ENCODE data around the gene CLEC18A.
"Not testable (repeated sequence)": the region's sequence is repeated elsewhere in the genome, so short reads cannot be mapped to it uniquely, and the experiment has no call there.

CLEC18A gene

GRCh38 chr16:69952572-69953355 is 1.6 kb downstream of the CLEC18A start:
- not testable (repeated sequence) for DNase-seq

- DNase-seq, result not testable (repeated sequence)
Measured at GRCh38 chr16:69954241-69954640, 3.1 kb downstream of the CLEC18A start.

GRCh38 chr16:69963312-69963711 is 12.2 kb downstream of the CLEC18A start:
- DNase-seq, result not testable (repeated sequence)

GRCh38 chr16:69964960-69965660 is 14.0 kb downstream of the CLEC18A start:
- DNase-seq, result peak in 2 of 3 donors; percentile 57 to 65

- DNase-seq, result peak in 1 of 3 donors; percentile 10
Measured at GRCh38 chr16:69965661-69966054, 14.5 kb downstream of the CLEC18A start.

DNA sequence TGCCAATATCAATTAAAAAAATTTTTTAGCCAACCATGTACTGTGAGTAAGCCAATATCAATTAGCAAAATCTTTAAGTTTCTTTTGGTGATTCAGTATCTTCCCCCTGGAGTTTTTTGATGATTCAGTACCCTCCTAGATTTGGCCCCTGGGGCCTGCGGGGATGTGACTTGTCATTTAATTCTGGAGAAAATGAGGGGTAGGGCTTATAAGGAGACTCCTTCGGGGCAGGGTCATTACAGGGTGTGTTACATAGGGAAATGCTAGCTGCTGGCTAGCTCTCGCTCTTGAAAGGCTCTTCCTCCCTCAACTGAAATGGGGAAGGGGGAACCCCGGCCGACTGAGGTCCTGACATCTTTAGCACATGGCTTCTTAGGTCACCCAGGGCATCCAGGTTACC is 16.6 kb downstream of the CLEC18A start:
- DNase-seq, result not testable (repeated sequence)

DNA sequence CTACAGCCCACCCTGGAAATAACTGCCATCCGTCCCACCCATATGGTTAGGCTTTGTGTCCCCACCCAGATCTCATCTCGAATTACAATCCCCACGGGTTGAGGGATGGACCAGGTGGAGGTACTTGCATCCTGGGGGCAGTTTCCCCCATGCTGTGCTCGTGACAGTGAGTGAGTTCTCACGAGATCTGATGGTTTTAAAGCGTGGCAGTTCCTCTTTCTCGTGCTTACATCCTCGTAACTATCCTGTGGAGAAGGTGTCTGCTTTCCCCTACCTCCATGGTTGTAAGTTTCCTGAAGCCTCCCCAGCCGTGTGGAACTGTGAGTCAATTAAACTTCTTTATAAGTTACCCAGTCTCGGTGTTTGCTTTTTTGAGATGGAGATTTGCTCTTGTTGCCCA is 17.0 kb downstream of the CLEC18A start:
- not testable (repeated sequence) for DNase-seq

DNA sequence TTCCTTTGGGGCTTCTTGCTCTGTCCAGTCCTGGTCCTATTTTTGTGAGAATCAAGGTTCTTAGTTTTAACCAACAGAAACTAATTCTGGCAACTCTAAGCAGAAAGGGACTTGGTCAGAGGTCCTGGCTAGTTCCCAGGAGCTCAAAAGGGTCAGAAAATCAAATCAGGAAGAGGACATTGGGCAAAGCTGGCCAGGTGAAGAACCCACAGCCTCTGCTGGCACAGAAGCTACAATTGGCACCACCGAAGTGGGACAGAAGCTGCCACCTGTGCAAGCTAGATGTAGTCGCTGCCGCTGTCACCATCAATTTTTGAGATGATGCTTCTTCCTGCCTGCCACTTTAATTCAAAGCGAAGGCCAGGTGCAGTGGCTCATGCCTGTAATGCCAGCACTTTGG is 18.5 kb downstream of the CLEC18A start:
- DNase-seq, result not testable (repeated sequence)

DNA sequence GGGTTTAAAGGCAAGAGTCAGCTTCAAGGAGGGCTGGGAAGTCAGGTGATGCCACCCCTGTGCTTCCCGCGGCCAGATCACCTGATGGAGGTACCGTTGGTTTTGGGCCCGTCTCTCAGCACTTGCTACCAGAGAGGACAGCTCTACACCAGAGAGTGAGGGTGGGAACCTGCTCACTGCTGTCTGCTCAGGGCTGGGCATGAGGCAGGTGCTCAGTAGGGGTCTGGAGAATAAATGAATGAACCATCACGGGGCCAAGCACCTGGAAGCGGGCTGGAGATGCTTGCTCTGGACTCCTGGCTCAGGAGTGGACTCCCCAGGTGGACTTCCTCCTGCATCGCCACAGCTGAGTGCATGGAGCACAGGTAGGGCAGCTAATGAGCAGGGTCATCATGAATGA is 21.0 kb downstream of the CLEC18A start:
- not testable (repeated sequence) for DNase-seq

GRCh38 chr16:69972935-69973334 is 21.8 kb downstream of the CLEC18A start:
- DNase-seq, result not testable (repeated sequence)

DNA sequence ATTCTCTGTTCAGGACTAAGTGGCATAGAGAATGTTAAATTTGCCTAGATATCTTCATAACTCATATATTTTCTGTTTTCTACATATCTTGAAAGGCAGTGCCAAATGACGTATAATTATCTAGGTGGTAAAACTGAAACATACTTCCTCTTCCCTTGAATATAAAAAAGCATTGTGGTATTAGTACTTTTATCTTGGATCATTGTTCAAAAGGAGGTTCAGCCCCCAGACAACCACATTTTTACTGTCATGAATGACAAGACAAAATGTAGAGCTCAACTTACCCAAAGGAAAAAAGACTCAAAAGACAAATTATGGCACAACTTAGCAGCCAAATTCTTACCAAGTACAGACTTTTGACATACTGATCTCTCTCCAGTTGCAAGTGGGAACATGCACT is 34.1 kb downstream of the CLEC18A start:
- DNase-seq, result not testable (repeated sequence)

DNA sequence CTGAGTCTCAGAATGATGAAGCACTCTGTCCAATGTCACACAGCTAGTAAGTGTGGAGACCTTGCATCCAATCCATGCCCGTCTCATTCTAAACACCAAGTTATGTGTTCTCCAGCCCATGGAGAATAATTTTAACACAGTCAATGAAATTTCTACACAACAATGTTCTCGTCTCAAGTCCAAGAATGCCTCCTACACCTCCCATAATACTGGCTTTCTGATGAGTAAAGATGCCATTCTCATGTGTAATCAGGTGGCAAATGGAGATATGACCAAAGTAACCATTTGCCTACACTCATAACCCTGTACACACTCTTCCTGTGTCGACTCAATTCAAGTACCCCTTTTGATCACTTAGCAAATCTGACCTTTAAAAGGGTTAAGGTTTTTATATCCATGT is 46.8 kb downstream of the CLEC18A start:
- DNase-seq, result not testable (repeated sequence)

- not testable (repeated sequence) for DNase-seq
Measured at GRCh38 chr16:69999801-70000200, 48.7 kb downstream of the CLEC18A start.

- DNase-seq, result not testable (repeated sequence)
Measured at GRCh38 chr16:70003511-70003910, 52.4 kb downstream of the CLEC18A start.

- peak in 1 of 3 donors; percentile 14 for DNase-seq
Measured at GRCh38 chr16:70008604-70009003, 57.5 kb downstream of the CLEC18A start.

GRCh38 chr16:70010615-70011014 is 59.5 kb downstream of the CLEC18A start:
- DNase-seq, result not testable (repeated sequence)

GRCh38 chr16:70011120-70011519 is 60.0 kb downstream of the CLEC18A start:
- not testable (repeated sequence) for DNase-seq

- not testable (repeated sequence) for DNase-seq
Measured at GRCh38 chr16:70012354-70012753, 61.2 kb downstream of the CLEC18A start.

DNA sequence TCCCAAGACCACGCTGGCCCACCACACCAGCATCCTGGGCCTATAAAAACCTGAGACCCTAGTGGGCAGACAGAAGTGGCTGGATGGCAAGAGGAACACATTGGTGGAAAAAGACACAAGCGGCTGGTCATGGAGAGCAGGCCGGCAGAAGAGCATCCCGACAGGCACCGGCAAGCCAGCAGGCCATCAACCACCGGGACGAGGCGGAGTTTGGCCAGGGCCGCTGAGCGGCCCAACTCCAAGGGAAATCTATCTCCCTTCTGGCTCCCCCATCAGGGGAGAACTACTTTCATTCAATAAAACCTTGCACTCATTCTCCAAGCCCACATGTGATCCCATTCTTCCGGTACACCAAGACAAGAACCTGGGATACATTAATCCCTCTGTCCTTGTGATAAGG is 61.8 kb downstream of the CLEC18A start:
- not testable (repeated sequence) for DNase-seq
